Measurements from ENCODE around the gene PPARG.

Gene PPARG

DNA sequence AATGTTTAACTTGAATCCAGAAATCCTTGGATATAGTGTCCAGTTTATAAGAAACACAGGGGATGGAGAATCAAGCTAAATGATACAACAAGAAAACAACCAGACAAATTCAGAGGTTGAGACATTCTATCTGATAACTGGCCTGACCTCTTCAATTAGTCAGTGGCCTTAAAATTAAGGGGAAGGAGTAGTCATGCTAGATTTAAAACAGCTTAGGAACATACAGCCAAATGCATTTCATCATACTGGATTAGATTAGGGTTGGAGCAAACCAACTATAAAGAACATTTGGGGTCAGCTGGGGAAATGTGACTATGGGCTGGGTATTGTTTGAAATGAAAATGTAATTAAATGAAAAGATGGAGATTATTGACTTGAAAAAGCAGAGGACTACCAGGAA lies 53.3 kb downstream of the PPARG start:
- DNase-seq (ENCODE audit: low read depth in 4 of 4, low spot score in 1 of 4) = no peak

DNA sequence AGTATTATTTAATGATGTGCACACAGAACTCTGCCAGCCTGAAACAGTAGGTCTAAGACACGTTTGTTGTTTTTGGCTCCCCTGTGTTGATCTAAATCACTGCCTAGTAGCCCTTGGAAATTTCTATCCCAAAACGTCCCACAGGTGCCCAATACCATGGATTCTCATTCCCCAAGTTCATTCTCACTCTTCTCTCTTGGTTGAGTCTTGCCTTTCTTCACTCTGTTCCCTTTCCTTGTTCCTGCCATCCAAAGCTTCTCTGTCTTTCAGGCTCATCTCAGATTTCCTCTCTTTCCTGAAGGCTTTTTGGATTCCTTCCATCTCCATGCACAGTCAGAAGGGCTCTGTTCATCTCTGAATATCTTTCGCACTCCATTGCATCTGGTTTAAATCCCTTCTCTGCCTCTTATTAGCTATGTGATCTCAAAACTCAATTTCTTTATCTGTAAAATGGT lies 54.2 kb downstream of the PPARG start:
- DNase-seq (ENCODE audit: low read depth in 4 of 4, low spot score in 1 of 4) = no peak

- no peak for DNase-seq (ENCODE audit: low read depth in 4 of 4, low spot score in 1 of 4)
Measured at GRCh38 chr3:12345141-12345561, 56.3 kb downstream of the PPARG start.

DNA sequence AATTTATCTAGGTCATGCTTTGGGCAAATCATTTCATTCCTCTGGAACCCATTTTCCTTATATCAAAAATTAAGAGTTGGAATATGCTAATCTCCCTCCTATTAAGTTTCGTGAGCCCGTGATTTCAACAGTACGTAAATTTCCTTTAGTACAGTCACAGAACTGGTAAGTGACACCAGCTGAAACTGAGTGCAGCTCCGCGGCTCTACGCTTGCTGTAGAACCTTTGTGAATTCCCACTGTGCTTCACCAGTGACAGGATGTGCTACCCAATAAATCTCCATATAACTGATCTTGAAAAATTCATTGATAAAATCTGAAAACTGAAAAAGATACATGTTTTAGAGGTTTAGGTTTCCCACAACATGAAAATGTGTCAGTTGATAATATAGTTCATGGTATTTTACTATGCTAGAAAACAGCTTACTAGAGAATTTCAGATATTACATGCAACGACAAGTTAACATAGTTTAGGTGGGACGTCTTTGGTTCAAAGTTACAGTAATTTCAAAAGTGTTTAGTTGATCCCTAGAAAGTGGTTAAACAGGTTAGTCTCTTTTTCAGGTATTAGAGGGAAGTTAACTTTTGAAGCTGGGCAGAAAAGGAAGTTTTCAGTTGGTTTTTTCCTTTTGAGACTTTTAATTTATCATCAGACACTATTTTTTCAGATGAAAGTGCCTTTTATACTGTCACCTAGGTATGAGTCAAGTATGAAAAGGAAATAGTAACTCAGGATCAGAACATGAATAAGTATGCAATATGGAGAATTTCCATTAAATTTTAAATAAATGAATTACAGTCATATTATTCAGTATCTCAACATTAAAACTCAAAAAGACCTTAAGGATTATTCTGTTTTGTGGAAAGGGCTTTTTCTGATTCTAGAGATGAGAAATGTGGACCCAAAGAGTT lies 57.0 kb downstream of the PPARG start:
- DNase-seq (ENCODE audit: low read depth in 4 of 4, low spot score in 1 of 4) = no peak

GRCh38 chr3:12347301-12347700 lies 58.4 kb downstream of the PPARG start:
- DNase-seq (ENCODE audit: low read depth in 4 of 4, low spot score in 1 of 4) = no peak

DNA sequence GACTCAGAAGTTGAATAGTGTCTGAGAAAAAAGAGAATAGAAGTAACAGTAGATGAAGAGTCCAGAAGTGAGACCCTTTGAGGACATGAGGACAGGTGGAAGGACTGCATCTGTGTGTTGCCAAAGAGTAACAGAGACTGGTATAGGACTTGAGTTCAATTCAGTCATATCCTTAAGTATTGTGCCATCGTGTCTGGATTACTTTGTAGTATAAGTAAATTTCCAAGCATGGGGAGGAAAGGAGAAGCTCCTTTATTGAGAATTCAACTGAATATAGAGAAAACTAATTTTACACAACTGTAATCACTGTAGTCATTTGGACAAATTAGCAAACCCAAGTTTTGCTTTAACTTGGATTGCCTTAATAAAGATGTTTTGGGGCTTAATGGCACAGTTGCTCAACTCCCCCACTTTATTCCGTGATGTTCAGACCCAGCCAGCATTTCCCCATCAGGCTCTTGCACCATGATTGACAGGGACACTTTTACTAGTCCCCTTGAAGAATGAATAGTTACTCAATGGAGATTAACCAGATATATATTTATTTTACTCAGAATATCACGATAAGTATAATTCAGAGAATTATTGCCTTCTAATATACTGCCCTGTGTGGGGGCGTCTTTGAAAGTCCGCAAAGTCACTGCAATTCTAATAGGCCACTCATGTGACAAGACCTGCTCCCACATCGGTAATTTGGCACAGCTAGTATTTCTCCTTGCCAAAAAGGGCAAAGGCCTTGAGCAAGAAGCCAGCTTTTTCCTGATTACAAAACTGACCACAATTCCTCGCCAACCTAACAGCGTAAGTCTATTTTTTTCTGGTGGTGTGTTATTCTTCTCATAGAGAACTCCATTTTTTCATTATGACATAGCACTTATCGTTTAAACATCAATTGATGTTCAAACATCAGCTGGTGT lies 61.3 kb downstream of the PPARG start:
- DNase-seq (ENCODE audit: low read depth in 4 of 4, low spot score in 1 of 4) = no peak

- no peak for DNase-seq (ENCODE audit: low read depth in 4 of 4, low spot score in 1 of 4)
Measured at GRCh38 chr3:12351145-12351544, 62.3 kb downstream of the PPARG start.

DNA sequence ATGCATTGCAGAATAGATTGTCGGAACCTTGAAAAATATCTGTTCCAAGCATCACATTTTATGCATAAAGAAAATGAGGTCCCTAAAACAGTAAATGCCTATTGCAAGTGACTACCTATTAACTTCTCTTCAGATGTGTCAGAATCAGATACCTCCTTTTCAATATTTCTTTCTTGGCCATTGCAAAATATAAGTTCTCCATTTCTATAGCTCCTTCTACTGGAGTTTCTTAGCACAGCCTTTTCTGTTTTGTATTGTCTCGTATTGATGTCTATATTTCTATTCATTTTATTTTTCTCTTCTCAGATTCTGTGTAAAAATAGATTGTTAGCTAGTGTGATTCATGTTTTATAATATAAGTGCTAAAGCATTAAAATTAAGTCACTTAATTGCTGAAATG lies 63.4 kb downstream of the PPARG start:
- no peak for DNase-seq (ENCODE audit: low read depth in 4 of 4, low spot score in 1 of 4)

DNA sequence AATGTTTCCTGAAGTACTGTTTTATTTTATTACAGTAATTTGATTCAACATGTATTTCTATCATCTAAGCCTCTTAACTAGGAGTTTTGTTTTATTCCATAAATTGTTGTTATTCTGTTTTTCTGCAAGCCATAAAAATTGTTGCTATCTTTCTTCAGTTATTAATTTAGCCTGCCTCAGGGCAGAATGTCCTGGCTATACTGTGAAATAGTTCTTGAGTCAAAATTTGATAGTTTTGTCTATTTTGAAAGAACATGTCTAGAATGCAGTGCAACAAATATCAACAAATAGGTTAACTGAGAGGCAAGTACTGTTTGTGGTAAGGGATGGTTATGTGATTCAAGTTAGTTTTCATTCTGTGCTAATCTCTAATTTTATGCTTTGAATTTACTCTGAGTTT lies 63.9 kb downstream of the PPARG start:
- no peak for DNase-seq (ENCODE audit: low read depth in 4 of 4, low spot score in 1 of 4)

DNA sequence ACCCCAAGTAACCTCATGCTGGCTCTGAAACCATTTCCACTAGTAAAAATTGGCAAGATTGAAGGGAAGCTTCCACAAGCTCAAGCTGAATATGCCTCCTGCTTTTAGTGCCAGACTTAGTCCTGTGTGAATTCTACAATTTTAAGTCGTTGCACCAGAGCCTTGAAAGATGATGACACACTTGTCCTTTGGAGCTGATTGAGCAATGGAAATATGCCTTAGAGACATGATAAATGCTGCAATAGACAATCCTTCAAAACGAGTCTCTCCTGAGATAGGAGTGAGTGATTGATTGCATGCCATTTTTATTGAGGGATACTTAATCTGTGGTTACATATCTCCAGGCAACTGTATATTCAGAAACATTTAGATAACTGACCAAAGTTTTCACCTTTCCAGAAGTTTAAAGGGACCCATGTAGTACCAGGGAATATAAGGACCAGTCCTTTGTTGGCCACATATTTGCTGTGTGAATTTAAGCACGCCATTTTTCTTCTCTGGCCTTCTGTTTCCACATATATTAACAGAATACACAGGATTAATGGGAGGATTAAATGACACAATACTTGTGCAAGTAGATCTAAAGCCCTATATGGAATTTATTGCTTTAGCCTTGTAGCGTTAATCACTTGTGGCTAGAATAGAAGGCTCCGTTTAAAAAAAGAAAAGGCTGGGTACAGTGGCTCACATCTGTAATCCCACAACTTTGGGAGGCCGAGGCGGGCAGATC lies 65.1 kb downstream of the PPARG start:
- no peak for DNase-seq (ENCODE audit: low read depth in 4 of 4, low spot score in 1 of 4)

- DNase-seq (ENCODE audit: low read depth in 4 of 4, low spot score in 1 of 4) = no peak
Measured at GRCh38 chr3:12356175-12356574, 67.3 kb downstream of the PPARG start.

GRCh38 chr3:12356996-12357395 lies 68.1 kb downstream of the PPARG start:
- DNase-seq (ENCODE audit: low read depth in 4 of 4, low spot score in 1 of 4) = no peak

DNA sequence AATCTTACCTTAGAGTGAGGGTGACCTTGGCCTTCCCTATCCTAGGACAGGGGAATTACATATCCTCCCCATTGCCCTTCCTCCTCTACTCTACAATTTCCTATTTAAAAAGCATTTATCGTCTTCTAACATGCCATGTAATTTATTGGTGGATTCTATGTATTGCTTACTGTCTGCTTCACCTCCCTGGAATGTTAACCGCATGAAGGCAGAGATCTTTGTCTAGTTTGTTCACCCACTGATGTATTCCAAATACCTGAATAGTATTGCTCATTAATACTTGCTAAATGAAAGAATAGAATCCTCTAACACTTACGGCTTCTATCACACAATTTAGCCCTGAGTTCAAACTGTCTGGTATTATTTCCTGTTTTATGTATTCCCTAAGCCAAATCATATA lies 68.6 kb downstream of the PPARG start:
- no peak for DNase-seq (ENCODE audit: low read depth in 4 of 4, low spot score in 1 of 4)

DNA sequence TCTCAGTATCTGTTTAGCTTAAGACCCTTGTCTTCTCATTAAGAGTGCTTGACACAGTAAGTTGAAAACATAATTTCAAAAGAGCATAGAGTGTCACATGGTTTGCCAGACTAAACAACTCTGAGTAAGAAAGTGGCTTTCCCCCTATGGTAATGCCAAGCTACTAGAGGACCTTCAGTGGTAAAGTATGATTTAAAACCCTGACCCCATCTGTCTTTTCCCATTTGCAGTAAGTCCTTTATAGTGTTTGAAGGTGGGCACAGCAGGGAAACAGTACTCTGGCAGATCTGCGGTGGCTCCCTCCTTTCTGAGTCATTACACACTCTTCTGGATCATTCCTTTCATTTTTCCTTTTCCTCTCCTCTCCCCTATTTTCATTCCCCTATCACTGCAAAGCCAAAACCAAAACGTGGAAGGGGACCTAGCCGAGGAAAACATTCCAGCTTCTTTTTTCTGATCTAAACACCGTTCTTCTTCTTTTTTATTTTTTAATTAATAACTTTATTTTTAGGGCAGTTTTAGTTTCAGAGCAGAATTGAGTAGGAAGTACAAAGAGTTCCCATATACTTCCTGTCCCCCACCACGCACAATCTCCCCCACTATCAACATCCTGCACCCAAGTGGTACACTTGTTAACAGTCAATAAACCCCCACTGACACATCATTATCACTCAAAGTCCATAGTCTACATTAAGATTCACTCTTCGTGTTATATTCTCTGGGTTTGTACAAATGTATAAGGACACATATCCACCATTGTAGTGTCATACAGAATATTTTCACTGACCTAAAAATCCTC lies 74.7 kb downstream of the PPARG start:
- no peak for DNase-seq (ENCODE audit: low read depth in 4 of 4, low spot score in 1 of 4)

GRCh38 chr3:12367346-12367745 lies 78.5 kb downstream of the PPARG start:
- DNase-seq (ENCODE audit: low read depth in 4 of 4, low spot score in 1 of 4) = no peak

GRCh38 chr3:12369029-12369428 lies 80.2 kb downstream of the PPARG start:
- no peak for DNase-seq (ENCODE audit: low read depth in 4 of 4, low spot score in 1 of 4)

DNA sequence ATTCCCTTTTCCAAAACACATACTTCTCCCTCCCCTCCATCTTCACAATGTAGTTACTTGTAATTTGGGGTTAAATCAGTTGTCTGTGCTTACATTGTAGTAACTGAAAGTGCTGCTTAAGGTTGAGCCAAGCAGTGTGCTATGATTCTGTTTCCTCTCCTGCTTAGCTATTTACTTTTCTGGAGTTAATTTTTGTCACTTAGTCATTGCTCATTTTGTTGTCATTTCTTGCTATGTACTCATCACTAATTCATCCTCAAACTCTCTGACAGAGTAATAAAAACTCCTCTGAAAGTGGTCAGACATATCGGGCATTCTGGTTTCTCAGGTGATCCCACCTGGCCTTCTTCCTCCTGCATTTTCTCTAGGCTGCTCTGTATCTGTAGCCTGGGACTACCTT lies 80.7 kb downstream of the PPARG start:
- DNase-seq (ENCODE audit: low read depth in 4 of 4, low spot score in 1 of 4) = no peak

DNA sequence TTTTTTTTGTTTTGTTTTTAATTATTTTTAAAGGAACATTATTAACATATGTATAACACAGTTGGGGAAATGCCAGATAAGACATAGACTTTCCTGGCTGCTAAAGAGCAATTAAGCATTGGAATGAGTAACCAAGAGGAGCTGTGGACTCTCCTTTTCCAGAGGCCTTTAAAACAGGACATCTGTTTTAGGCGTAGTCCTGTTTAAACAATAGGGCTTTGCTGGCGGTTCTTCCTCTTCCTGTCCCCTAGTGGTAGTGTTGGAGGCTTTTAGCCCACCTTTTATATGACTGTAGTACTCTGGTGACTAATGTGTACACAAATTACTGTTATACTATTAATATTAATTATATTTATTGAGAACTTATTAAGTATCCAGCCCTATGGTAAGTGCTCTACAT lies 81.9 kb downstream of the PPARG start:
- no peak for DNase-seq (ENCODE audit: low read depth in 4 of 4, low spot score in 1 of 4)

DNA sequence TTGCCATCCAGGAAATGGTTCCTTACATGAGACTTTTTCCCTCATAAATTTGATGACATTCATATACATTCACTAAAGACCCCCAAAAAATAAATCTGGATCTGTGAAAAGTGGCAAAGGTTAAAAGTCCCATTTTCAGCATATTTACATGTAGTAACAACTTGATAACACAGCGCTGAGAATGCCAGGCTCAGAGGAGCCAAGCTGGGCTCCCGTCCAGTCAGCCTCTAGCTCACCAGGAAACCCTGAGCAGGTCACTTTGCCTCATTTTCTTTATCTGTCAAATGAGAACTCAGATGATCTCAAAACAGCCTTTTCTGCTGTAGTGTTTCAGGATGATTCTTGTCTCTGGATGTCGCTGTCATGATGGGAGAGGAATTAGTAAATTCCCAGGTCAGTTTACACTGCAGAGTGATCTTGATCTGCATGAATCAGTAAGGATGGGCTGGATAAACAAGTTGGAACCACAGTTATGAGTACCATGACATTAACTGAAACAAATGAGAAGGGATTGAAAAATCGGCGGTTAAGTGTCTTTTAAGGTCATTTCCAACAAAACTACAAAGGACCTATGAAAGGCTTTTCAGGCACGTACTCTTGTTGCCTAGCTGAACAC lies 82.8 kb downstream of the PPARG start:
- DNase-seq (ENCODE audit: low read depth in 4 of 4, low spot score in 1 of 4) = no peak

GRCh38 chr3:12372741-12373280 lies 83.9 kb downstream of the PPARG start:
- no peak for DNase-seq (ENCODE audit: low read depth in 4 of 4, low spot score in 1 of 4)

All from stimulated activated CD4-positive, alpha-beta T cell treated with anti-CD3 and anti-CD28 coated beads, Interleukin-1b, Interleukin-23, amount 100 ng/mL, for 24 hours (primary cell).